DOHH2 (cell line): Measurements from ENCODE around the gene AGXT.

ENCODE experiments used
- H3F3A ChIP-seq: fragments of 200-600 bp; sonication (generic), shearing (Covaris generic); 2 replicates; pipeline ENCODE4 v1.6.0; 2016; ENCODE audit warnings: antibody characterized with exemption, mild to moderate bottlenecking; ENCODE audit not compliant: control insufficient read depth, insufficient read depth
- H3K27ac ChIP-seq: fragments of 200-600 bp; sonication (generic); 2 replicates; pipeline ENCODE4 v1.5.1; 2014; ENCODE audit warnings: low read depth, mild to moderate bottlenecking, low read length, moderate library complexity
- H3K27me3 ChIP-seq: fragments of 200-600 bp; sonication (generic); 2 replicates; pipeline ENCODE4 v1.6.1; 2014; ENCODE audit warnings: mild to moderate bottlenecking, low read length, mixed read lengths; ENCODE audit not compliant: control insufficient read depth
- H3K36me3 ChIP-seq: fragments of 200-600 bp; sonication (generic); 2 replicates; pipeline ENCODE4 v1.6.1; 2014; ENCODE audit warnings: mild to moderate bottlenecking, low read length, moderate library complexity, mixed read lengths; ENCODE audit not compliant: control insufficient read depth
- H3K4me1 ChIP-seq: fragments of 200-600 bp; sonication (generic); 2 replicates; pipeline ENCODE4 v1.6.1; 2014; ENCODE audit warnings: mild to moderate bottlenecking, low read length, mixed read lengths; ENCODE audit not compliant: control insufficient read depth
- H3K4me2 ChIP-seq: fragments of 200-600 bp; sonication (generic); 2 replicates; pipeline ENCODE4 v1.6.0; 2014; ENCODE audit warnings: mild to moderate bottlenecking, low read length, moderate library complexity
- H3K4me3 ChIP-seq: fragments of 200-600 bp; sonication (generic); 2 replicates; pipeline ENCODE4 v1.5.1; 2014; ENCODE audit warnings: mild to moderate bottlenecking, low read length, mixed read lengths
- H3K79me2 ChIP-seq: fragments of 200-600 bp; sonication (generic); 2 replicates; pipeline ENCODE4 v1.6.1; 2014; ENCODE audit warnings: mild to moderate bottlenecking, low read length, mixed read lengths; ENCODE audit not compliant: control insufficient read depth
- H3K9me2 ChIP-seq: fragments of 200-600 bp; sonication (generic); replicated peaks from 2 replicates; pipeline ENCODE4 v1.6.1; 2014; ENCODE audit warnings: mild to moderate bottlenecking, low read length, mixed read lengths; ENCODE audit not compliant: control insufficient read depth
- H3K9me3 ChIP-seq: fragments of 200-600 bp; sonication (generic); 2 replicates; pipeline ENCODE4 v1.6.1; 2014; ENCODE audit warnings: antibody characterized with exemption, low read length, mixed read lengths; ENCODE audit not compliant: control insufficient read depth, insufficient read depth
- H4K20me1 ChIP-seq: fragments of 200-600 bp; sonication (generic); 2 replicates; pipeline ENCODE4 v1.6.0; 2014; ENCODE audit warnings: low read depth, mild to moderate bottlenecking, antibody characterized with exemption, low read length, moderate library complexity; ENCODE audit not compliant: control insufficient read depth, insufficient read depth
- CTCF ChIP-seq: fragments of 200-600 bp; sonication (generic); IDR thresholded peaks from one replicate; pipeline ENCODE4 v1.5.1; 2014; ENCODE audit warnings: antibody characterized with exemption, mild to moderate bottlenecking, low read depth, low read length; ENCODE audit not compliant: poor library complexity, severe bottlenecking
- EZH2phosphoT487 ChIP-seq: fragments of 200-600 bp; sonication (generic); IDR thresholded peaks from 2 replicates; pipeline ENCODE4 v1.6.1; 2017; ENCODE audit warnings: borderline replicate concordance, mild to moderate bottlenecking, antibody characterized with exemption, low read length, moderate library complexity, mixed read lengths

AGXT gene

DNA sequence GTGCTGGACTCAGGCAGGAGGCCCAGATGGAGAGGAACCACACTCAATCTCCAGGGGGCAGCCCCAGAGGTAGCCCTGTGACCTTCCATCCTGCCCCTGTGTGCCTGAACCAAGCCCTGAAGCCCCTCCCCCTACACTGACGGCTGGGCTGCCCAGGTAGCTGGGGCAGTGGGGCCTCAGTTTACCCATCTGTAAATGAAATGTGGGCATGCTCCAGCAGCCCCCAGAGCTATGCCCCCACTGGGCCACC lies 53.3 kb downstream of the AGXT start:
- Histone ChIP-seq H3K4me3 (no peak overlapping the region), H3K9me2 (no peaks in the 10 kb centered on the region), H3K36me3 (no peaks in the 10 kb centered on the region), H3K27me3 (no peaks in the 10 kb centered on the region), H3K4me2 (no peak overlapping the region), H3F3A (no peaks in the 10 kb centered on the region), H4K20me1 (no peaks in the 10 kb centered on the region), H3K27ac (no peak overlapping the region), H3K4me1 (no peaks in the 10 kb centered on the region; the same call in 1 of the 2 replicates), H3K79me2 (no peaks in the 10 kb centered on the region), H3K9me3 (no peaks in the 10 kb centered on the region)
- no peak for TF ChIP-seq EZH2phosphoT487
- no peak for TF ChIP-seq CTCF

DNA sequence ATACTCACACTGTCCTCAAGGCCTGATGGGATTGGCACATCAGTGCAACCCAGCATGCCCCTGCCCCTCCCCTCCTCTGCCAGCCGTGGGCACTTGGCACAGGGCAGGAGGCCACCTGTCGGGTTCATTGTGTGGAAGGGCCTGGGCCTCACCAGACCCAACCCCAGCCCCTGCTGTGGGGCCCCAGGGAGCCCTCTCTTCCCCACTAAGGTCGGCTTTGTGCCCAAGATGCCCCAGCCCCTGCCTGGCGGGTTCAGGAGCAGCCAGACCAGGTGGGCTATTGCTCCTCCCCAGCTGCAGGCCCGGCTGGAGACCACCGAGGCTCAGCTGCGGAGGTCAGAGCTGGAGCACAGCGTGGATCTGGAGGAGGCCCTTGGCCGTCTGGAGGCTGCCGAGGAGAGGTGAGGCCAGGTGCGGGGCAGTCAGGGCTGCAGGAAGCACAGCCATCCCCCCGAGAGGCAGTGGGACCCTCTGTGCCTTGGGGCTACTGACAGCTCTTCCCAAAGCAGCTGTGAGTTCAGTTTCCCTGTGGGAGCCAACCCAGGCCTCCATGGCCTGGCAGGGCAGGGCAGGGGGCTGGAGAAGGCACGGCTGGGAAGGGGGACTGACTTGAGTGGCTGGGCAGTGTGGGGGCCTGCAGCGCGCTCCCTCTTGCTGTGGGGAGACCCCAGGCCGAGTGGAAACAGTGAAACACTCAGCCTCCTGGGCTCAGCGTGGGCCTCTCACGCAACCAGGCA lies 53.8 kb downstream of the AGXT start:
- H3K9me3 ChIP-seq: no peaks in the 10 kb centered on the region
- no peak overlapping the region for H3K4me3 ChIP-seq
- H3F3A ChIP-seq: no peaks in the 10 kb centered on the region
- H3K27me3 ChIP-seq: no peaks in the 10 kb centered on the region
- TF ChIP-seq EZH2phosphoT487 (no peak), CTCF (no peak)
- H3K4me1 ChIP-seq: no peaks in the 10 kb centered on the region
- no peaks in the 10 kb centered on the region for H3K9me2 ChIP-seq
- H4K20me1 ChIP-seq: no peaks in the 10 kb centered on the region
- no peaks in the 10 kb centered on the region for H3K36me3 ChIP-seq
- no peaks in the 10 kb centered on the region for H3K79me2 ChIP-seq
- H3K4me2 ChIP-seq: no peak overlapping the region
- no peak overlapping the region for H3K27ac ChIP-seq

DNA sequence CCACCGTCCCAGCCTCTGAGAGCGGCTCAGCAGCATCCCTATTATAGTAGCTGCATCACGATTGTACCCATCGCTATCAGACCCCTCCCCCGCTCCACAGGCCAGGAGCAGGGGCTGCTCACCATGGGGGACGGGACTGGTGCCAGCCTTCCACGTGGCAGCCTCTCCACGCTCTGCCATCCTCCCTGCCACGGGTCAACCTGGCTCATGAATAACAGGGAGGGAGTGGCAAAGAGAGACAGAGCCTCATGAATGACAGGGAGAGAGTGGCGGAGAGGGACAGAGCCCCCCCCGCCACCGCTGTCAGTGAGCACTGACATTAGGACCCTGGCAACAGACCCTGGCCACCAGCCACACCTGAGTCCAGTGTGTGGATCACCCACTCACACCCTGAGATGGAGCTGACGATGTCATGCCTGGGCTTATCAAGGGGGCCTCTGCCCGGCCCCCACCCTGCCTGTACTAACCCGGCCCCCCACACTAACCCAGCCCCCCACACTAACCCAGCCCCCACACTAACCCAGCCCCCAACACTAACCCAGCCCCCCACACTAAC lies 54.4 kb downstream of the AGXT start:
- no peaks in the 10 kb centered on the region for H3K9me3 ChIP-seq
- H3F3A ChIP-seq: no peaks in the 10 kb centered on the region
- no peaks in the 10 kb centered on the region for H3K36me3 ChIP-seq
- TF ChIP-seq EZH2phosphoT487 (no peak), CTCF (no peak)
- H3K27ac ChIP-seq: no peak overlapping the region
- H3K4me2 ChIP-seq: no peak overlapping the region
- no peaks in the 10 kb centered on the region for H3K27me3 ChIP-seq
- no peak overlapping the region for H3K4me3 ChIP-seq
- no peaks in the 10 kb centered on the region for H3K9me2 ChIP-seq
- no peaks in the 10 kb centered on the region for H3K4me1 ChIP-seq
- no peaks in the 10 kb centered on the region for H3K79me2 ChIP-seq
- H4K20me1 ChIP-seq: no peaks in the 10 kb centered on the region
